Measurements from ENCODE around the gene PCDH15.

PCDH15 gene

DNA sequence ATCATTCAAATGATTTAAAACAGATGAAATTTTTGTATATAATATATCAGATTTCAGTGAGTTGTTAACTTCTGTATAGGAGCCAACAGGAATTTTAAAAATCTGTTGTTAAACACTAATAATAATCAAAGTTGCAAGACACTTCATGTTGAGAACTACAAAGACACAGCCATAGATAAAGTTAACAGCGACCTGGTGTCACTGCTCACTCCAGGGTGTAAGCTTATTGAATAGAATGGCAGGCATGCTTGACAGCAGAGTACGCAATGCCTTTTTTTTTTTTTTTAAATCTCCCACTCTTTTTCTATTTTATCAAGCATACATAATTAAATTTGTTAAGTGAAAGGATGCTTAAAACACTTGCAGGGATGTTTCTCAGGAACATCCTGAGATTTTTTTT, 32.0 kb downstream of the PCDH15 start:
- no peaks in the 10 kb centered on the region for H3K4me1 ChIP-seq (ENCODE audit: insufficient read depth, low read length)
- no peak overlapping the region for H3K9ac ChIP-seq (ENCODE audit: low read depth, low read length)
- no peaks in the 10 kb centered on the region; the same call in 1 of the 2 replicates for H3K9me3 ChIP-seq (ENCODE audit: control insufficient read depth, insufficient read depth, low read length)
- no peaks in the 10 kb centered on the region for H3K36me3 ChIP-seq (ENCODE audit: insufficient read depth, low read length)

DNA sequence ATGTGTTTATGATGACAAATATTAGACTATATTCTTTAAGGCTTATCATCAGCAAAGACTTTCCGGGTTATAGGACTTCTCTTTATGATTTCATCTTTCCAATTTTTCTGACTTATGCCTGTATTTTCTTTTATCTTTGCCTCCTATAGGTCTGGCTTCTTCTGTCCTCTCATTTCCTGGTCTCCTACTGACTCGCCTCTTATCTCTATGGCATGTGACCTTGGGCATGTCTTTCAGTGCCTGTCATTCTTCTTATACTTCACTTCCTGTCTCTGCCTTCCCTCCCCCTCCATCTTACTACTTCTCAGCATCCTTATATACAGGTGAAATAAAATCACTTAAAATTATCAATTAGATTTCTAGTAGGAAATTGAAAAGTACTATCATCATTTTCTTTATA, 42.2 kb downstream of the PCDH15 start:
- Histone ChIP-seq H3K9me3 (ENCODE audit: control insufficient read depth, insufficient read depth, low read length) (no peaks in the 10 kb centered on the region), H3K36me3 (ENCODE audit: insufficient read depth, low read length) (no peaks in the 10 kb centered on the region), H3K4me1 (ENCODE audit: insufficient read depth, low read length) (no peaks in the 10 kb centered on the region), H3K9ac (ENCODE audit: low read depth, low read length) (no peak overlapping the region)

DNA sequence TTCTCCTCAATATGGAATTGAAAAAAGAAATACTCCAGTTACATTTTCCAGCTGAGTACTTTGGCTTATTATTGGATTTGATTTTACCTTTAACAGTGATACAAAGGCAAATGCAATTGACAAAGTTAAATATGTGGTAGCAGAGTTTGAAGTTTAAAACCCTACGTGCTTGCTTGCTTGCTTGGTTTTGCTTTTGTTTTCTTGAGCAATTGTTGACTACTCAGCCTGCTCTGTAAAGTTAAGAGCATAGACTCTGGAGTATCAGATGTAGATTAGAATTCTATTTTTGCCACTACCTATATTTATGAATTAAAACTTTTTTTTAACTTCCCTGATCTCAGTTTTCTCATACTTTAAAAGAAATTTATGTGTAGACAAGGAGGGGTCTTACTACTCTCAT, 51.4 kb downstream of the PCDH15 start:
- Histone ChIP-seq H3K9ac (ENCODE audit: low read depth, low read length) (no peak overlapping the region), H3K4me1 (ENCODE audit: insufficient read depth, low read length) (no peaks in the 10 kb centered on the region), H3K9me3 (ENCODE audit: control insufficient read depth, insufficient read depth, low read length) (no peaks in the 10 kb centered on the region), H3K36me3 (ENCODE audit: insufficient read depth, low read length) (no peaks in the 10 kb centered on the region)

GRCh38 chr10:54745436-54745835, 55.6 kb downstream of the PCDH15 start:
- Histone ChIP-seq H3K36me3 (ENCODE audit: insufficient read depth, low read length) (no peaks in the 10 kb centered on the region), H3K9me3 (ENCODE audit: control insufficient read depth, insufficient read depth, low read length) (no peaks in the 10 kb centered on the region), H3K9ac (ENCODE audit: low read depth, low read length) (no peak overlapping the region), H3K4me1 (ENCODE audit: insufficient read depth, low read length) (no peaks in the 10 kb centered on the region)

DNA sequence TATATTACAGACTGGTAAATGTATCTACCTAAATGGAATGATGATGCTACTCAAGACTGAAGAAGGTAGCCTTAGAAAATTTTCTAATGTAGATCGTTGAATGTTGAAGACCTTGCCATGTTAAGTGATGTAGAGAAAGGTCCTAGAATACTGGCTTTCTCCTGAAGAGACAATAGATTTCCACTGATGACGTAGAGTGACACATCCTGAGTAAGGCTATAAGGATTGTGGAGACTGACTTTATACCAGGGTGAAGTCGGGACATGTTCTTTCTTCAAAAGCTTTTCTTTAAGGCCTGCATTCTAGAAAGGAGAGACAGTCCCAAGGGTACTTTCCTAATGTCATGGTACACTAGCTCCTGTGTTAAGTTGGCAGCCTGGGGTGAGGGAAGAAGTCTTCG, 58.6 kb downstream of the PCDH15 start:
- Histone ChIP-seq H3K9ac (ENCODE audit: low read depth, low read length) (no peak overlapping the region), H3K36me3 (ENCODE audit: insufficient read depth, low read length) (no peaks in the 10 kb centered on the region), H3K4me1 (ENCODE audit: insufficient read depth, low read length) (no peaks in the 10 kb centered on the region), H3K9me3 (ENCODE audit: control insufficient read depth, insufficient read depth, low read length) (no peaks in the 10 kb centered on the region)

- H3K4me1 ChIP-seq (ENCODE audit: insufficient read depth, low read length) = no peaks in the 10 kb centered on the region
- no peak overlapping the region for H3K9ac ChIP-seq (ENCODE audit: low read depth, low read length)
Measured at GRCh38 chr10:54728511-54728910, 72.5 kb downstream of the PCDH15 start.

GRCh38 chr10:54722075-54722474, 79.0 kb downstream of the PCDH15 start:
- Histone ChIP-seq H3K36me3 (ENCODE audit: insufficient read depth, low read length) (no peaks in the 10 kb centered on the region), H3K9me3 (ENCODE audit: control insufficient read depth, insufficient read depth, low read length) (no peaks in the 10 kb centered on the region), H3K9ac (ENCODE audit: low read depth, low read length) (no peak overlapping the region), H3K4me1 (ENCODE audit: insufficient read depth, low read length) (no peaks in the 10 kb centered on the region)

More at GRCh38 chr10:54728511-54728910, 72.5 kb downstream of the PCDH15 start:
- Histone ChIP-seq H3K36me3 (ENCODE audit: insufficient read depth, low read length) (no peaks in the 10 kb centered on the region), H3K9me3 (ENCODE audit: control insufficient read depth, insufficient read depth, low read length) (no peaks in the 10 kb centered on the region)

GRCh38 chr10:54710918-54711317, 90.1 kb downstream of the PCDH15 start:
- H3K36me3 ChIP-seq (ENCODE audit: insufficient read depth, low read length) = no peaks in the 10 kb centered on the region
- no peaks in the 10 kb centered on the region for H3K4me1 ChIP-seq (ENCODE audit: insufficient read depth, low read length)
- no peaks in the 10 kb centered on the region for H3K9me3 ChIP-seq (ENCODE audit: control insufficient read depth, insufficient read depth, low read length)
- H3K9ac ChIP-seq (ENCODE audit: low read depth, low read length) = no peak overlapping the region

- Histone ChIP-seq H3K36me3 (ENCODE audit: insufficient read depth, low read length) (no peaks in the 10 kb centered on the region), H3K9ac (ENCODE audit: low read depth, low read length) (no peak overlapping the region), H3K4me1 (ENCODE audit: insufficient read depth, low read length) (no peaks in the 10 kb centered on the region), H3K9me3 (ENCODE audit: control insufficient read depth, insufficient read depth, low read length) (no peaks in the 10 kb centered on the region)
Measured at GRCh38 chr10:54708591-54708990, 92.4 kb downstream of the PCDH15 start.

DNA sequence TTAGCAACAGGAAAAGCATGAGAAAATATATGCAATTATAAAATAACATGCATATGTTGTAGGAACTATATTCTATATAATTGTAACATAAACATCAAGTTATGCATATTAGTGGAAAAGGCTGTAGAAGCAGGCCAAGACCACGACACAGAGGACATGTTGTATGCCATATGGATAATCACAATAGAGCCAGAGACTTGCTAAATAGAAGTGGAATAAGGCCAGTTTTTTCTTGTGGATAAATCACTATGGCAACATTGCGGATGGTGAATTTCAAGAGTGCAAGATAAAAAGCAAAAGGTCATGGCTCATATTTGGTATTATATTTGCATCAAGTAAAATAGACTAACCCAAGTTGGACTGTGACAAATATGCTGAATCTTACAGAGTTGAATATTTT, 93.0 kb downstream of the PCDH15 start:
- H3K4me1 ChIP-seq (ENCODE audit: insufficient read depth, low read length) = no peaks in the 10 kb centered on the region
- H3K36me3 ChIP-seq (ENCODE audit: insufficient read depth, low read length) = no peaks in the 10 kb centered on the region
- no peak overlapping the region for H3K9ac ChIP-seq (ENCODE audit: low read depth, low read length)
- no peaks in the 10 kb centered on the region for H3K9me3 ChIP-seq (ENCODE audit: control insufficient read depth, insufficient read depth, low read length)

- no peak overlapping the region for H3K9ac ChIP-seq (ENCODE audit: low read depth, low read length)
- H3K9me3 ChIP-seq (ENCODE audit: control insufficient read depth, insufficient read depth, low read length) = no peaks in the 10 kb centered on the region
- no peaks in the 10 kb centered on the region for H3K36me3 ChIP-seq (ENCODE audit: insufficient read depth, low read length)
- H3K4me1 ChIP-seq (ENCODE audit: insufficient read depth, low read length) = no peaks in the 10 kb centered on the region
Measured at GRCh38 chr10:54702583-54703485, 98.2 kb downstream of the PCDH15 start.

- no peaks in the 10 kb centered on the region for H3K36me3 ChIP-seq (ENCODE audit: insufficient read depth, low read length)
- no peaks in the 10 kb centered on the region for H3K9me3 ChIP-seq (ENCODE audit: control insufficient read depth, insufficient read depth, low read length)
- H3K9ac ChIP-seq (ENCODE audit: low read depth, low read length) = no peak overlapping the region
- no peaks in the 10 kb centered on the region; the same call in 1 of the 2 replicates for H3K4me1 ChIP-seq (ENCODE audit: insufficient read depth, low read length)
Measured at GRCh38 chr10:54691331-54691730, 109.7 kb downstream of the PCDH15 start.

DNA sequence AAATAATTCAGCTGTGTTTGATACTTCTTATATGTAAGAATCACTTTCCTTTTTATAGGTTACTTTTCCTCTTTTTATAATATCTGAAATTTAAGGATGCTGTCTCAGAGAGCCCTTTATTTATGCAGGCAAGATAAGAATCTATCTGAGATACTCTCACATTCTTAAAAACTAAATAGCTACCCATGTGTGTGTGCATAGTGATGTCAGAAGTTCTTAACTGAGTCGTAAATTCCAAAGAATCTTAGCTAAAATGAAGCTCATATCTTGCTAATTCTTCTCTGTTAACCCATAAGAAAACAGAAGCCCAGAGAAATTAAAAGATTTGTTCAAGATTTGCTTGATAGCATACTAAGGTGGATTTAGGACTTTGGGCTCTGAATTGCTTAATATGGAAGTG, 118.5 kb downstream of the PCDH15 start:
- no peaks in the 10 kb centered on the region for H3K9me3 ChIP-seq (ENCODE audit: control insufficient read depth, insufficient read depth, low read length)
- no peaks in the 10 kb centered on the region for H3K4me1 ChIP-seq (ENCODE audit: insufficient read depth, low read length)
- no peaks in the 10 kb centered on the region for H3K36me3 ChIP-seq (ENCODE audit: insufficient read depth, low read length)
- no peak overlapping the region for H3K9ac ChIP-seq (ENCODE audit: low read depth, low read length)

- no peaks in the 10 kb centered on the region for H3K4me1 ChIP-seq (ENCODE audit: insufficient read depth, low read length)
Measured at GRCh38 chr10:54681136-54681535, 119.9 kb downstream of the PCDH15 start.

GRCh38 chr10:54667136-54667535, 133.9 kb downstream of the PCDH15 start:
- Histone ChIP-seq H3K4me1 (ENCODE audit: insufficient read depth, low read length) (no peaks in the 10 kb centered on the region), H3K9ac (ENCODE audit: low read depth, low read length) (no peak overlapping the region), H3K36me3 (ENCODE audit: insufficient read depth, low read length) (no peaks in the 10 kb centered on the region), H3K9me3 (ENCODE audit: control insufficient read depth, insufficient read depth, low read length) (no peaks in the 10 kb centered on the region)

More at GRCh38 chr10:54681136-54681535, 119.9 kb downstream of the PCDH15 start:
- Histone ChIP-seq H3K9me3 (ENCODE audit: control insufficient read depth, insufficient read depth, low read length) (no peaks in the 10 kb centered on the region), H3K9ac (ENCODE audit: low read depth, low read length) (no peak overlapping the region), H3K36me3 (ENCODE audit: insufficient read depth, low read length) (no peaks in the 10 kb centered on the region)

Measured in ES-I3 (cell line).